ENCODE results near the gene SEC23B. TPM values are rescaled to one million over a fixed set of nuclear protein-coding genes. Genes with fewer than 3 reads are reported as not detected.

Gene SEC23B
- total RNA-seq, 6 experiments from 2014 or later = 22.3 to 33.1 (median 31.1) TPM

DNA sequence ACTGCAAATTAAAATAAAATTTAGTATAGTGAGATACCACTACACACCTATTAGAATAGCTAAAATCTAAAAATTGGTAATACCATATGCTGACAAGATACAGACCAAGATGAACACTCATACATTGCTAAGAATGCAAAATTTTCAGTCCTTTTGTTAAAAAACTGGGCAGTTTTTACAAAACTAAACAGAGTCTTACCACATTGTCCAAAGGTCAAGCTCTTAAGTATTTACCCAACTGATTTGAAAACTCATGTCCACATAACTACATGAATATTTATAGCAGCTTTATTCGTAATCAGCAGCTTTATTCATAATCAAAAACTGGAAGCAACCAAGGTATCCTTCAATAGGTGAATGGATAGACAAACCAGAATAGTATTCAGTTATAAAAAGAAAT, 30.5 kb upstream of the SEC23B start:
- Histone ChIP-seq H3K36me3 (peaks cover 0 to 29% (median 13%) of the 10 kb centered on the region in 4 donors), H3K9me3 (no peaks in the 10 kb centered on the region), H3K4me3 (no peak overlapping the region), H3K4me1 (peaks cover 0 to 12% (median 3%) of the 10 kb centered on the region in 4 donors), H3K27ac (no peak overlapping the region), H3K27me3 (no peaks in the 10 kb centered on the region)
- intact Hi-C loops (cut with DNase I) = no loop called here
- no peak for TF ChIP-seq POLR2A (IDR thresholded peaks at IDR 0.05)
- TF ChIP-seq, protein P1, sequence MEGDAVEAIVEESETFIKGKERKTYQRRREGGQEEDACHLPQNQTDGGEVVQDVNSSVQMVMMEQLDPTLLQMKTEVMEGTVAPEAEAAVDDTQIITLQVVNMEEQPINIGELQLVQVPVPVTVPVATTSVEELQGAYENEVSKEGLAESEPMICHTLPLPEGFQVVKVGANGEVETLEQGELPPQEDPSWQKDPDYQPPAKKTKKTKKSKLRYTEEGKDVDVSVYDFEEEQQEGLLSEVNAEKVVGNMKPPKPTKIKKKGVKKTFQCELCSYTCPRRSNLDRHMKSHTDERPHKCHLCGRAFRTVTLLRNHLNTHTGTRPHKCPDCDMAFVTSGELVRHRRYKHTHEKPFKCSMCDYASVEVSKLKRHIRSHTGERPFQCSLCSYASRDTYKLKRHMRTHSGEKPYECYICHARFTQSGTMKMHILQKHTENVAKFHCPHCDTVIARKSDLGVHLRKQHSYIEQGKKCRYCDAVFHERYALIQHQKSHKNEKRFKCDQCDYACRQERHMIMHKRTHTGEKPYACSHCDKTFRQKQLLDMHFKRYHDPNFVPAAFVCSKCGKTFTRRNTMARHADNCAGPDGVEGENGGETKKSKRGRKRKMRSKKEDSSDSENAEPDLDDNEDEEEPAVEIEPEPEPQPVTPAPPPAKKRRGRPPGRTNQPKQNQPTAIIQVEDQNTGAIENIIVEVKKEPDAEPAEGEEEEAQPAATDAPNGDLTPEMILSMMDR (IDR thresholded peaks at IDR 0.05) = no peak
- no peak for DNase-seq
- ATAC-seq = peak in 3 of 4 donors; percentile 43 to 66 (median 61)
- WGBS (ENCODE audit: insufficient coverage, low coverage, low lambda C conversion rate, missing lambda C conversion rate) = 40% methylated on average over 1 of the region's 1 CpG

DNA sequence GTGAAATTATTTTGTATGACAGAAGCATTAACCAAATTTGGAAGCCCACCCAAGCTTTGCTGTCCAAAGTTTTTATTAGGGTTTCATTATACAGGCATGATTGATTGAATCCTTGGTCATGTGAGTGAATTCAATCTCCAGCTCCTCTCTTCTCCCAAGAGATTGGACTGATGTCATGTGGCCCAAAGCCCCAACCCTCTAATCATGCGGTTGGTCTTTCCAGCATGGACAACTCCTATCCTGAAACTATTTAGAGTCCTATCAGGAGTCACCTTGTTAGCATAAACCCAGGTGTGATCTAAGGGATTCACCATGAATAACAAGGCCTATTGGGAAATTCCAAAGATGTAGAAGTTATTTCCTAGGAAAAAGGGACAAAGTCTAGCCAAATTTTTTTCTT, 29.9 kb upstream of the SEC23B start:
- DNase-seq (no peak), ATAC-seq (no peak)
- Histone ChIP-seq H3K4me1 (peaks cover 0 to 12% (median 3%) of the 10 kb centered on the region in 4 donors), H3K9me3 (no peaks in the 10 kb centered on the region), H3K36me3 (peaks cover 0 to 29% (median 14%) of the 10 kb centered on the region in 4 donors), H3K4me3 (no peak overlapping the region), H3K27me3 (no peaks in the 10 kb centered on the region), H3K27ac (no peak overlapping the region)
- TF ChIP-seq, protein P1 (IDR thresholded peaks at IDR 0.05) = no peak
- TF ChIP-seq POLR2A (IDR thresholded peaks at IDR 0.05) = no peak
- intact Hi-C loops (cut with DNase I) = no loop called here
- WGBS (ENCODE audit: insufficient coverage, low coverage, low lambda C conversion rate, missing lambda C conversion rate) = 83% methylated on average over 1 of the region's 1 CpG

DNA sequence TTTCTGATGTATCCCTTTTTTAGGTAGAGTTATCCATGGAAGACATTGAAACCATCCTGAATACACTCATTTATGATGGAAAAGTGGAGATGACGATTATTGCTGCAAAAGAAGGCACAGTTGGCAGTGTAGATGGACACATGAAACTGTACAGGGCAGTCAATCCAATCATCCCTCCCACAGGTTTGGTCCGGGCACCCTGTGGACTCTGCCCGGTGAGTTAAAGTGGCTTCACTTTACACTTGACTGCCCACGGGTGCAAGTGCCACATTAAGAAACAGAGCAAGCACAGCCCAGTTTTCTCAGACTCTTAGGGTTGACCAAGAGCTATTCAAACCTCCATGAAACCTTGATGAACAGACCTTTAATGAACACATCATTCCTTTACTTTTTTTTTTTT, 26.1 kb upstream of the SEC23B start:
- H3K27me3 ChIP-seq = no peaks in the 10 kb centered on the region
- TF ChIP-seq, protein P1 (IDR thresholded peaks at IDR 0.05) = no peak
- no peak for TF ChIP-seq POLR2A (IDR thresholded peaks at IDR 0.05)
- intact Hi-C loops (cut with DNase I) = no loop called here
- no peak overlapping the region for H3K4me3 ChIP-seq
- H3K27ac ChIP-seq = no peak overlapping the region
- ATAC-seq (peak in 3 of 4 donors; percentile 31 to 89 (median 41)), DNase-seq (peak in 2 of 3 donors; percentile 25 to 49)
- peaks cover 0 to 26% (median 7%) of the 10 kb centered on the region in 4 donors for H3K36me3 ChIP-seq
- WGBS (ENCODE audit: insufficient coverage, low coverage, low lambda C conversion rate, missing lambda C conversion rate) = 42% methylated on average over 2 of the region's 4 CpGs
- H3K9me3 ChIP-seq = no peaks in the 10 kb centered on the region
- peaks cover 0 to 12% (median 3%) of the 10 kb centered on the region in 4 donors for H3K4me1 ChIP-seq

DNA sequence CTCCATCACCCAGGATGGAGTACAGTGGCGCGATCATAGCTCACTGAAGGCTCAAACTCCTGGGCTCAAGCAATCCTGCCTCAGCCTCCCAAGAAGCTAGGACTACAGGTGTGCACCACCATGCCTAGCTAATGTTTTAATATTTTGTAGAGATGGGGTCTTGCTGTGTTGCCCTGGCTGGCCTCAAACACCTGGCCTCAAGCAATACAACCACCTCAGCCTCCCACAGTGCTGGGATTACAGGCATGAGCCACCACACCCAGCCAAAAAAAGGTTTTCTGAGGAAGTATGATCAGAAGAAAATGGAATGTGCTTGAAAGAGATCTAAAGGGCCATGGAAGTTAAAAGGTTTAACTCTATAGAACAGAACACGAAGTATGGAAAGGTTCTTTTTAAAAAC, 19.4 kb upstream of the SEC23B start:
- WGBS (ENCODE audit: insufficient coverage, low coverage, low lambda C conversion rate, missing lambda C conversion rate) = 91% methylated on average over 3 of the region's 3 CpGs
- peaks cover 0 to 34% (median 9%) of the 10 kb centered on the region in 4 donors for H3K36me3 ChIP-seq
- H3K27ac ChIP-seq = no peak overlapping the region
- H3K4me3 ChIP-seq = no peak overlapping the region
- ATAC-seq (no peak), DNase-seq (no peak)
- no peaks in the 10 kb centered on the region for H3K9me3 ChIP-seq
- no peaks in the 10 kb centered on the region for H3K4me1 ChIP-seq
- intact Hi-C loops (cut with DNase I) = no loop called here
- H3K27me3 ChIP-seq = no peaks in the 10 kb centered on the region
- TF ChIP-seq POLR2A (IDR thresholded peaks at IDR 0.05) = no peak
- TF ChIP-seq, protein P1 (IDR thresholded peaks at IDR 0.05) = no peak

Measured in right lobe of liver (tissue), 6 donors.